ENCODE results near the gene ARHGAP22.

The ARHGAP22 gene

DNA sequence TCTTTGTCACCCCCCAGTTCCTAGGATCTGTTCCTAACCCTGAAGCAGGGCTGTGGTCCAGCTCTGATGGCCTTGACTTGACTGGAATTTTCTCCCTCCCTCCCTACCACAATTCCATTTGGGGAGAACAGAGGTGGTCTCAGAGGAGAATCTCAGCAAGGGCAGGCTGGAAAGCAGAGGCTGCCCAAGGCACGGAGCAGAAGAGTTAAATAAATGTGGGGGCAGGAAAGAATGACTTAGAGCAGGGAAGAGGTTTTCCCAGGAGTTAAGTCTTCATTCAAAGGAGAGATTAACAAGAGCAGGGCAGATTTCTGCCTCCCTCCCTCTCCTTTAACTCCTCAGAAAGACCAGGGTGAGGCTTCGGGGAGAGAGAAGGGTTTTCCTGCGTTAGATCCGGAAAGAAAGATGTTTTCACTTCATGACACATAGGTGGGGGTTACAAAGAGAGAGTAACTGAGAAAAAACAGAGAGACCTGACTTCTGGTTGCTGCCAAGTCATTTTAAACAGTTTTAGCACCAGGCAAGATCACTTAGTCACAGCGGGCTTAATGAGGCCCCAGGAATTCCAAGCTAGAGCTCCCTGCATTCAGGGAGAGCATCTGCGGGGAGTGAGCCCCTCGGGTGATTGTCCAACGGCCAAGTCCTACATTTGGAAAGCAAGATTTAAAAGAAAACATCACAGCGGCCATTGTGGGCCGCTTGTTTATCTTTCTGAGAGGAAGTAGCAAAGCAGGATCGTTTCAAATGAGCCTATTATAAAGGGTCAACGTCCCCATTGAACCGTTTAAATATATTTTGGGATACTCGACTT, 78.7 kb downstream of the ARHGAP22 start:
- no peak for DNase-seq

DNA sequence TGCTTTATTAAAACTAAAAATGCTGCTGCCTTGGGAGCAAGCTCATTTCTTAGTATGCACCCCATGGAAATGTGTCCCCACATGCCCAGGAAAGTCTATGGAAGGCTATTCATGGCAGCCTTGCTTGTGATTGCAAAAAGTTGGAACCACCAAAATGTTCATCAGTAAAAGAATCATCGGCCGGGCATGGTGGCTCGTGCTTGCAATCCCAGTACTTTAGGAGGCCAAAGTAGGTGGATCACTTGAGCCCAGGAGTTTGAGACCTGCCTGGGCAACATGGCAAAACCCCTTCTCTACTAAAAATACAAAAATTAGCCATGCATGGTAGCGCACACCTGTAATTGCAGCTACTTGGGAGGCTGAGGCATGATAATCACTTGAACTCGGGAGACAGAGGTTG, 79.8 kb downstream of the ARHGAP22 start:
- DNase-seq: no peak

DNA sequence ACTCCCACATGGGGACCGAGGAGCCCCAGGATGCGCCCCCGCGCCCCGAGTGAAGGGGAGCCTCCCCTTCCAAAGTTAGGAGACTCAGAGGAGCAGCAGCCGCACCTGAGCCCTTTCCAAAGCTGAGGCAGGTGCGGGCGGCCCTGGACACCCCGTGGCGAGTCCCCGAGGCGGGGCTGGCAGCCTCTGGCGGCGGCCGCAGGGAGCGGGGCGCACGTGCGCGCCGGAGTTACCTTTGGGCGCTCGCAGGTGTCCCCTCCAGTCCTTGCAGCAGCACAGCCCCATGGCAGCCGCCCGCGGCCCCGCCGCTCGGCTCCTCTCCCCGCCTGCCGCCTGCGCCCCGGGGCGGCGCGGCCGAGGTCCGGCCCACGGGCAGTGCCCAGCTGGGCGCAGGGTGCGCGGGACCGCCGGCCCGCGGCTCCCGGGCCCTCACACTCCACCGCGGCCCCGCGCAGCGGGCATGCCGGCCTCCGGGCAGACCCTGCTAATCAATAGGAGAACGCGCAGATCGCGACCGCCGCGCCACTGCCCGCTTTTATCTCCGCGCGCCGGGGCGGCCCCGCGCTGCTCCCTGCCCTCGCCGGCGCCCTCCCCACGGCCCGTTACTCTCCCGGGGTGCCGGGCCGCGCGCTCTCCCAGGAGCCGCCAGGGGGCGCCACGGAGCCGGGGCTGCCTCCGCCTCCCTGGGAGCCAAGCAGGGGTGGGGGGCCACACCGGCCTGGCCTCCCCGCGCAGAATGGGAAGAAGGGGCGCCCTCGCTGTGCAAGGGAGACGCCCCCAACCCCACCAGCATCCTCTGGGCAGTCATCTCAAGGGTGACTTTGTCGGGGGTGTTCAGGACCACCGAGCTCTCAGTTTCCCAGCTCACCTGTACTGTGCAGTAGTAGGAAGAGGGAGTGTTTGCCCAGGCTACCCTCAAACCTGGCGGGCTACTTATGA, 80.8 kb downstream of the ARHGAP22 start:
- no peak for DNase-seq

DNA sequence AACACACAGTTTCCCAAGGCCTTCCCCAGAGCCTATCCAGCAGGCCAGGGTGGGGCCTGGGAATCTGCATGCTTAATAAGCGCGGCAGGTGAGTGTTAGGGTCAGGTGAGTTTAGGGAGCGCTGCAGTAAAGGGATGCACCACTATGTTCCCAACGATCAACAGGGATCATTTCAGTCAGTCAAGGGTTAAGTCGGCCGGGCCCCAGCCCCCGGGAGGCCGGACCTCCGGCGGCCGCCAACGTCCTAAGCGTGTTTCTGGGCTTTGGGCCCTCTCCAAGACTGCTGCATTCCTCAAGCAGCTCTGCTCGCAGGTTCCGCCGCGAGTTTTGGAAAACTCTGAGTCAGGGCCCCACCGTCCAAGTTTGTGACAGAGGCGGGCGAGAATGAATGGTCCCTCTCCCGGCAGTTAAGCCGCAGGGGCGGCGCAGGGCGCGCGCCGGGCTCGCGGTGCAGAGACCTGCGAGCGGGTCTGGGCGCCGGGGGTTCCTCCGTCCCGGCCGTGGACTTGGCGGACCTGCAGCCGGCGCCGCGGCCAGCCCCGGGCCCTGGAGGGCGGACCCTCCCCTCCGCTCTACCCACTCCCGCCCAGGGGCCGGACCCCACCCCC, 81.6 kb downstream of the ARHGAP22 start:
- peak in 1 of 2 experiments; percentile 26 for DNase-seq

DNA sequence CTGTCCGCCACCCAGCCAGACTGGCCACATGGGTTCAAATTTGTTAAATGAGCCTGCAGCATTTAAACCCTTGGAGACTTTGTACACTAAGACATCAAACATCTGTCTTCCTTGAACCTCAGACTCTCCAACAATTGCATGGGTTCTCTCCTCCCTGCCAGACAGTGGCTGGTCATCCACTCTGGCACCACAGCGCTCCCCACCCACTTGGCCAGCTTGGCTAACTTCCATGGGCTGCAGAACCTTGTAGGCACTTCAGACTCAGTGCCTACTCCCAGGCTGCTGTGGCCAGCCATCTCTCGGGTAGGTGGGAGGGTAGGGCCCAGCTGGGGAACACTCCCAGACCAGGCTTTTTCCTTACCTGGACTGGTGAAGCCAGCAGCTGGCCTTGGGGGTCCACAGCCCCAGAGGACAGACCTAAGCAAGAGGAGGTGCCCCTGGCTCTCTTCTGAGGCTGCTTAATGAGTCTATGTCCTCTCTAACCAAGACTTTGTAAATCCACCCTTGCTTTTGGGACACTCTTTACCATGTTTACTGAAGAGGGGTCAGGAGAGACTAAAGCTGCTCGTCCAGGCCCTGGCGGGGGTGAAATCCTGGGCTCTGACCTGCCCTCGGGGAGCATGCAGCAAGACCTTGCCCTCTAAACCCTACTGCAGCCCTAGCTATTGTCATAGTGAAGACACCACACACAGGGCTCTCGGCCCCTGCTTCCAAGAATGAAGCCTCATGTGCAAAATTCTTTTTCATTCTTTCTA, 82.7 kb downstream of the ARHGAP22 start:
- DNase-seq: no peak

DNA sequence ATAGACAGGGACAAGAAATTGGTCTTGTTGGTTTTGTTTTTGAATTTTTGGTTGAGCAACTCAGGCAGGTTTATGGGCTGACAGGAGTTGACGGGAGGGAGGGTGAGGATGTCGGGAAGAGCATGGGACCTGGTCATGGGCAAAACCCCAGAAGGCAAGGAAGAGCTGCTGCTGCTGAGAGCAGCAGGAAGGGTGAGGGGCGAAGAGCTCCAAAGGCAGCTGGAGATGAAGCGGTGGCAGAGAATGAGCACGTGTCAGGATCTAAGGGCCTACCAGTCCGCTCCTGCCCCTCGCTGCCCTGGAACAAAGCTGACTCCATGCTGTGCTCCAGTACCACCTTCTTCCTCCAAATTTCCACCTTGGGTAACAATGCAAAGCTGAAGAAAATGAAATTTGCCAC, 84.3 kb downstream of the ARHGAP22 start:
- DNase-seq: no peak

DNA sequence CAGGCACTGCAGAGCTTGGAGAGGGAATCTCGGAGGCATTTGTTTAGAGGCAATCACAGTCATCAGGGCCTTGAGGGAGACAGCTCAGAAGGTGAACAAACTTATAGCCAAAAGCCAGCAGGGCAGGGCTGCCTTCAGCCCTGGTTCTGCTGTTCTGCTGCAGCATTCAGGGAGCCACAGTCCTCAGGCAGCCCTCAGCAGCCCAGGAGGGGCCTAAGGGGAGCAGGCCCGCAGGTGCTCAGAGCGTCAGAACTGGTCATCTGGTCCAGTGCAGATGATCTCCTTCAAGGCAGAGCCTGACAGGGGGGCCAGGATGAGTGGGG, 84.7 kb downstream of the ARHGAP22 start:
- DNase-seq: no peak

DNA sequence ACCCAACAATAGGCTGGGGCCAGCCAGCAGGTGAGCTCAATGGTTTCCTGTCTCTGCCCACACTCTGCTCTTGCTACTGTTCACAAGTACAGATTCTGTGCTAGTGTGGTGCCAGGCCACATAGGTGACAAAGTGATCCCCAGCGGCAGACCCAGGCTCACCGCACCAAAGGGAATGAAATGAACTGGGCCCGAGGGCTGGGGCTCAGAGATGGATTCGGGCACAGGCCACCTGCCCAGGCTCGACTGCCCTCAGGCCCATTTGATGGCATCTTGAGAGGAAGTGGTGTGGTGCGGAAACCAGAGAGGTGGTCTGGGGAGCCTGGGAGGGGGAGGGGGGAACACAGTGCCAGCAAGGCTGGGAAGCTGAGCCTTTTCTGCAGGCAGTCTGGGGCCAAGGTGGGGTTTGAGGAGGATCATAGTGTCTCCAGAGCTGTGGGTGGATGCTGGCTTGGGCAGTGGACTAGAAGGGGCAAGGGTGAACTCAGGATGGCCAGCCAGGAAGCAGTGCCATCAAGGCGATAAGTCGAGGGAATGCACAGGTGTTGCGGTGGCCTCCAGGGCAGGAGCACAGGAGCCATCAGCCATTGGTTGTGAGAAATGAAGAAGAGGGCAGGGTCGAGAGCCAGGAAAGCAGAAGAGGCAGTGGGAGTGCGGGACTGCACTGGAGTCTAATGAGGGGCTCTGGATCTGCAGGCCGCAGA, 85.2 kb downstream of the ARHGAP22 start:
- DNase-seq: no peak

DNA sequence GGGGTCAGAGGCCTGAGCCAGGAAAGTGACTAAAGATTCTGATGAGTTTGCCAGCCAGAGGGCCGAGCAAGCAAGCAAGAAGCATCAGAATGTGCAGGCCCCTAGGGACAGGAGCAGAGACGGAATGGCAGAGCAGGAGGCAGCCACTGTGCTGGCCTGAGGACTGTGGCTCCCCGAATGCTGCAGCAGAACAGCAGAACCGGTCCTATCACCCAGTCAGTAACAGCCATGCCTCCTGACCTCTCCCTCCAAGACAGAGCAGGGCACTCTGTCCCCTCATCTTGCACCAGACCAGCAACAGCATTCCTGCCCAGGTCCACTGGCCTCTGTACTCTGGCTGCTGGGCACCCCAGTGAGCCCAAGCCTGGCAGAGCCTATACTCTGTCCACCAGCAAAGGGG, 85.9 kb downstream of the ARHGAP22 start:
- DNase-seq: no peak

DNA sequence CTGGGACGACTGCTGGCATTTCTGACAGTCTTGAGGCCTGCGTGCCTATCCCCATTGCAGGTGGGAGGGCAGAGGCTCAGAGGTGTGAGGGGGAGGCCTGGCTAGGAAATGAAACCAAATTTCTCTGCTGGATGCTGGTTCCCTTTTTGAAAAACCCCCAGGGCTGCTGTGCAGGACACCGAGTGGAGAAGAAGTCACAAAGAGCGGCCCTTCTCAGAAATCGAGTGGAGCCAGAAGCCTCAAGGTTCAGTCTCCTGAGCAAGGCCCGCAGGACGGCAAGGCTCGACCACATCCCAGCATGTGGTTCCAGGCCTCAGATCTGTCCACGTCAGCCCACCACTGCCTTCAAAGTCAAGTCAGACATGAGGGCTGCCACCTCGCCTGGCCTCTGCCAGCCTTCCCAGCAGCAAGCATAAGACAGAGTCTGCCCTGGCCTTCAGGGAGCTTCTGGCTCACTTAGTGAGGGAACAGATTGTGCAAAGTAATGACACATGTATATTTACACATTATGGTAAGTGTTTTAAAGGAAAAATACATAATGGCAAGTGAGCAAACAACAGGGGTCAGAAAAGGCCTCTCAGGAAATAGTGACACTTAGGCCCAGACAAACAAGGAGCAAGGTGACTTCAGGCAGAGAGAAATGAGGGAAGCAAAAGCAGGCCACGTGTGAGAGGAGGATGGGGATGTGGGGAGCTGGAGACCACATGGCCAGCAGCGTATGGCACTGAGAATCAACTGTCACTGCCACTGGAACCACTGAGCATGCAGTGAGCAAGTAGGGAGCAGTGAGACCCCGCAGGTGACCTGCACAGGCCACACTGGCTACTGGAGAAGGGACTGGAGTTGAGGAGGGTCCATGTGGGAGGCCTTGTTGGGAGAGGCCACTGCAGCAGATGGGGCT, 86.7 kb downstream of the ARHGAP22 start:
- DNase-seq: no peak

DNA sequence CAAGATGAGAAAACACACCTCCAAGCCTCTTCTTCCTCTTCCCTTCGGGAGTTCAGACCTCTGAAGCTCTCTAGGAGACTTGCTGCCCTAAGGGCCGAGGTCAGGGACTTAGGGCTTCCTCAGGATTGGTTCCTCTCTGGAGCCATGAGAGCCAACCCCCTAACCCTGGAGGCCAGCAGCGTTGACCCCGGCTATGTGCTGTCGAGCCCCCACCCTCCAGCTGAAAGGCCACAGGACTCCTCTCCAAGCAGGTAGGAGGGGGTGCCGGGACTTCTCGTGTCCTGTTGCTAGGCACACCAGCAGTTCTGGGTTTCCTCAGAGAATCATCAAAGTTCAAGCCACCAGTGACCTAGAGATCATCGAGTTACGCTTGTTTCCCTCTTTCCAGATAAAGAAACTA, 87.4 kb downstream of the ARHGAP22 start:
- DNase-seq: no peak

DNA sequence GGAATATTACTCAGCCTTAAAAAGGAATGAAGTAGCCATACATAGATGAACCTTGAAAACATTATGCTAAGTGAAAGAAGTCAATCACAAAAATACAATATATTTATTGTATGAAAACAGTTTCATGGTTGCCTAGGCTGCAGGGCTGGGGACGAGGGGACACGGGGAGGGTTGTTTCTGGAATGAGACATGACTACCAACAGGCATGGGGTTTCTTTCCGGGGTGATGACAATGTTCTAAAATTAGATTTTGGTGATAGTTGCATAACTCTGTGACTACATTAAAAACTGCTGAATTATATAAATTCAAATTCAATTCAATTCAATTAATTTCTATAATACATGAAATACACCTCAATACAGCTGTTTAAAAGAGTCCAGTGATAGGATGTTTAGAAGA, 88.0 kb downstream of the ARHGAP22 start:
- DNase-seq: no peak

DNA sequence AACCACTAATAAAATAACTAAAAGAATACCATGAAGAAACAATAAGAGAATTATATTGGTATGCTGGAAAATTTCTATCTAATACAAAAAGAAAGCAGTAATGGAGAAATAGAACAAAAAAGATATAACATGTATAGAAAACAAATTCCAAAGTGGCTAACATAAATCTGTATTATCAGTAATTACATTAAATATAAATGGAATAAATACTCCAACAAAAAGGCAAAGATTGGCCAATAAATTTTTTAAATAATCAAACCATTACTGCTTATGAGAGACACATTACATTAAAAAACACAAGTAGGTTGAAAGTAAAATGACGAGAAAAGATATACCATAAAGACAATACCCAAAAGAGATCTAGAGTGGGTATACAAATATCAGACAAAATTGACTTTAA, 90.0 kb downstream of the ARHGAP22 start:
- no peak for DNase-seq

DNA sequence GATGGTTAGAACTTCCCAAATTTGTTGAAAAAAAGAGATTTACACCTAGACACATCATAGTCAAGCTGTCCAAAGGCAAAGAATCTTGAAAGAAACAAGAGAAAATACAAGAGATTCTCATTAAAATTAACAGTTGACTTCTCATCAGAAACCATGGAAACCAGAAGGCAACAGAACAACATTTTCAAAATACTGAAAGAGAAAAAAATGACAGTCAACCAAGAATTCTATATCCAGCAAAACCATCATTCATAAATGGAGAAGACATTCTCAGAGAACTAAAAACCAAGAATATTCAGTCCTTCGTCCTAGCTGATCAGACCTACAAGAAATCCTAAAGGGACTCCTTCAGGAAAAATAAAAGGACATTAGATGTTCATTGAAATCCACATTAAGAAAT, 90.6 kb downstream of the ARHGAP22 start:
- no peak for DNase-seq

DNA sequence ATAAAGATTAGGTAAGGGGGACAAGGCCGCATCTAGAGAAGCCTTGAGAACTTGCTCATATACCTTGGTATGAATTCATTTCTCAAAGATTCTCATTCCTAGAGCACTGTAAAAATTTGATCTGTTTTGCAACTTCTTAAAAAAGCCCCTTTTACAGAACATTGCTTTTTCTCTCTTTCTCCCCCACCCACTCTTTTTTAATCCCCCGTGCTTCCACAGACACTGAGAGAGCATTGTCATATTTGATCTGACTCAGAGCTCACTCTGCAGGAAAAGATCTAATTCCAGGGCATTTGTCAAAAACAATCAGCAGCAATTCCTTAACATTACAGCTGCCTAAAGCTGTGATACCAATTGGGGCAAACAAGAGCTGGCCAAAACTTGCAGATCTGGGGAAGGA, 92.0 kb downstream of the ARHGAP22 start:
- DNase-seq: no peak

DNA sequence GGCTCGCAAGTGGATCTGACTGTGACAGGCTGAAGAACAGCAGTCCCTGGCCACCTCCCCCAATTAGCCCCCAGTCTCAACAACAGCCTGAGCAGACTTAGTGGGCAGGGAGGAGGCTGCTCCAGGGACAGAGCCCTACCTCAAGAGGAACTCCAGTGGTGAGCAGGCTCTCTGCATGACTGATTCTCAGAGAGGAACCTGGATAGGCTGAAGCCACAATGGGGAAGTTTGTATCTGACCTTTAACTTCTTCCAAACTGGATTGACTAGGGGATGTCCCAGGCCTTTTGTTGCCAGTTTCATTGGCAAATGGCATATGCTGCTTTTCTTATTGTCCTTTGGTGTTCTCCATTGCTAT, 93.0 kb downstream of the ARHGAP22 start:
- DNase-seq: no peak

DNA sequence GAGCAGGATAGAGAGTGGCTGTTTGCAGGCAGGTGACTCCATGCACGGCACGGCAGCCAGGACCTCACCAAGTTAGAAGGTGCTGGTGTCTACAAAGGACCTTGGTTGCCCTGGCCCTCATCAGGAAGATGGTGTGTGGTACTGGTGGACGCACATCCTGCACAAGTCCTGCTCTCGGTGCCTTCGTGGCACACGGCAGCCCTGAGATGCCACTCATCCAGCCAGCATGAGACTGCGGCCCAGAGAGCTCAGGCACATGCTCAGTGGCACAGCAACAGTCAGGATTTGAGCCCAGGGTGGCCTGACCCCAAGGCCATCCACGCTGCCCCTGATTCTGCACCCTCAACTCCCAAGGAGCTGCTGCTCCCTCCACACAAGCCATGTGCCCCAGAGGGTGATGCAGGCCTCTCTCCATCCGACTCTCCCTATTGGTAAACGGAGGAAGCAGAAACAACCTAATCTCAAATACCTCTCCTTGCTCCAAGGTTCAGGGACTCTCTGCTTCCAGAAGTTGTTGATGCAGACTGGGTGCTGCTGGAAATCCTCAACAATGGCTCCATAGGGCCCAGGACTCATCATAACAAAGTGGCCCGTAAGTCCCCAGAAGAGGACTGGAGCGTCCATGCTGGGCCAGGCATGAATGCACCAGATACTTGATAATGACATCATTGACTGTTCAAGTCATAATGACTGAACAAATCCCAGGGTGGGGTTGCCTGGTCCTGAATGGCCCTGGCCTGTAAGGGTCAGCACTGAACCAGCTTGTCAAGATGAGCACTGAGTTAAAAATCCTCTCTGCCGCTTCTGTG, 93.6 kb downstream of the ARHGAP22 start:
- no peak for DNase-seq

DNA sequence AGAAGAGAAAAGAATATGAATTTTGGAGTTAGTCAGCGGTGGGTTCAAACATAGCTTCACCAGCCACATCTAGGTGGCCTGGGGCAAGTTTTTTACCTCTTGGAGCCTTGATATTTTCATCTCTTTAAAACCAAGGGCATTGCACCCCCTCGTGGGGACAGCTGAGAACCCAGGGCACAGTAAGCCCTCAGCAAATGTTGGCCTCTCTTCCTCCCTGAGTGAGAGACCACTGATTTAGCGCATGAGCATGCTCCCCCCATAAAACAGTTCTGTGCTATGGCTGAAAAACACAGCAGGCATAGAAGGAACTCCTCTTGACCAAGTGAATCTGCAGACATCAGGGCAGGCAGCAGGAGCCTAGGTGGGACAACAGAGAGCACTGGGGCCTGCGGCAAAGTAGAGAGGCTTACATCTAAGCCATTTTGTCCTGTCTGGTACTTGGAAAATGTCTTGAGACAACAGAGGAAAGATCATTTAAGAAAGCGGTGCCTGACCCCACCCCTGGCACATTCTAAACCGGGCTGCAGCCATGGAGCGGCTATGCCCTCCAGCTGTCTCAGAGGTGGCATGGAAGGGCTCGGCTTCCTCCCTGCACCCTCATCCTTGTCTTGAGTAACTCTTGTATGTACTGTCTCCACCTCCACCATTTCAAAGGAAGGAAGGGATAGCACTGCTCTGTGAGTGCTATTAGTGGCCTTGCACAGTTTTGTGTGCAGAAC, 94.7 kb downstream of the ARHGAP22 start:
- DNase-seq: no peak
